GM18517 (cell line): ENCODE measurements around the gene PCDHA10.
"Not testable (repeated sequence)": the region's sequence is repeated elsewhere in the genome, so short reads cannot be mapped to it uniquely, and the experiment has no call there.

Experiments used
- ATAC-seq: cut with Tn5 transposase; IDR thresholded peaks from one replicate; pipeline ENCODE4 v1.9.1; 2021; ENCODE audit warnings: mild to moderate bottlenecking, moderate library complexity; ENCODE audit not compliant: unreplicated experiment

Gene PCDHA10, protein sequence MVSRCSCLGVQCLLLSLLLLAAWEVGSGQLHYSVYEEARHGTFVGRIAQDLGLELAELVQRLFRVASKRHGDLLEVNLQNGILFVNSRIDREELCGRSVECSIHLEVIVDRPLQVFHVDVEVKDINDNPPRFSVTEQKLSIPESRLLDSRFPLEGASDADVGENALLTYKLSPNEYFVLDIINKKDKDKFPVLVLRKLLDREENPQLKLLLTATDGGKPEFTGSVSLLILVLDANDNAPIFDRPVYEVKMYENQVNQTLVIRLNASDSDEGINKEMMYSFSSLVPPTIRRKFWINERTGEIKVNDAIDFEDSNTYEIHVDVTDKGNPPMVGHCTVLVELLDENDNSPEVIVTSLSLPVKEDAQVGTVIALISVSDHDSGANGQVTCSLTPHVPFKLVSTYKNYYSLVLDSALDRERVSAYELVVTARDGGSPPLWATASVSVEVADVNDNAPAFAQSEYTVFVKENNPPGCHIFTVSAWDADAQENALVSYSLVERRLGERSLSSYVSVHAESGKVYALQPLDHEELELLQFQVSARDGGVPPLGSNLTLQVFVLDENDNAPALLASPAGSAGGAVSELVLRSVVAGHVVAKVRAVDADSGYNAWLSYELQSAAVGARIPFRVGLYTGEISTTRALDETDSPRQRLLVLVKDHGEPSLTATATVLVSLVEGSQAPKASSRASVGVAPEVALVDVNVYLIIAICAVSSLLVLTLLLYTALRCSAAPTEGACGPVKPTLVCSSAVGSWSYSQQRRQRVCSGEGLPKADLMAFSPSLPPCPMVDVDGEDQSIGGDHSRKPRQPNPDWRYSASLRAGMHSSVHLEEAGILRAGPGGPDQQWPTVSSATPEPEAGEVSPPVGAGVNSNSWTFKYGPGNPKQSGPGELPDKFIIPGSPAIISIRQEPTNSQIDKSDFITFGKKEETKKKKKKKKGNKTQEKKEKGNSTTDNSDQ

DNA sequence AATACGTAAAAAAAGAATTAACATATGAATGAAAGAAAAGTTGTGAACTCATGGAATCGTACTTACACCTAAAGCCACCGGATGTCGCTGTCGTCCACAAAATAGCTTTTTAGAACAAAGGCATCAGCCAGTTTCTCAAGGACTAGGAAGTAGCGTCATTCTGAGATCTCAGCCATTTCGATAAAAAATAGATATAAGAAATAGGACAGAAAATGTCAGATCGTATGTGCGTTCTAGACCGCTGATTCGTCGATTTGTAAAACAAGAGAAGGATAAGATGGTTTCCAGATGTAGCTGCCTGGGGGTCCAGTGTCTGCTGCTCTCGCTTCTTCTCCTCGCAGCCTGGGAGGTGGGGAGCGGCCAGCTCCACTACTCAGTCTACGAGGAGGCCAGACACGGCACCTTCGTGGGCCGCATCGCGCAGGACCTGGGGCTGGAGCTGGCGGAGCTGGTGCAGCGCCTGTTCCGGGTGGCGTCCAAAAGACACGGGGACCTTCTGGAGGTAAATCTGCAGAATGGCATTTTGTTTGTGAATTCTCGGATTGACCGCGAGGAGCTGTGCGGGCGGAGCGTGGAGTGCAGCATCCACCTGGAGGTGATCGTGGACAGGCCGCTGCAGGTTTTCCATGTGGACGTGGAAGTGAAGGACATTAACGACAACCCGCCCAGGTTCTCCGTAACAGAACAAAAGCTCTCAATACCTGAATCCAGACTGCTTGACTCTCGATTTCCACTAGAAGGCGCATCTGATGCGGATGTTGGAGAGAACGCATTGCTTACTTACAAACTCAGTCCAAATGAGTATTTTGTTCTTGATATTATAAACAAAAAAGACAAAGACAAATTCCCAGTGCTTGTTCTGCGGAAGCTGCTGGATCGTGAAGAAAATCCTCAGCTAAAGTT lies at the start of gene PCDHA10:
PCDHA10 (plus strand) TSS at position 126 of the 903 bp plus-strand sequence; CDS start at position 278, 152 bp downstream.
- no peak for ATAC-seq

DNA sequence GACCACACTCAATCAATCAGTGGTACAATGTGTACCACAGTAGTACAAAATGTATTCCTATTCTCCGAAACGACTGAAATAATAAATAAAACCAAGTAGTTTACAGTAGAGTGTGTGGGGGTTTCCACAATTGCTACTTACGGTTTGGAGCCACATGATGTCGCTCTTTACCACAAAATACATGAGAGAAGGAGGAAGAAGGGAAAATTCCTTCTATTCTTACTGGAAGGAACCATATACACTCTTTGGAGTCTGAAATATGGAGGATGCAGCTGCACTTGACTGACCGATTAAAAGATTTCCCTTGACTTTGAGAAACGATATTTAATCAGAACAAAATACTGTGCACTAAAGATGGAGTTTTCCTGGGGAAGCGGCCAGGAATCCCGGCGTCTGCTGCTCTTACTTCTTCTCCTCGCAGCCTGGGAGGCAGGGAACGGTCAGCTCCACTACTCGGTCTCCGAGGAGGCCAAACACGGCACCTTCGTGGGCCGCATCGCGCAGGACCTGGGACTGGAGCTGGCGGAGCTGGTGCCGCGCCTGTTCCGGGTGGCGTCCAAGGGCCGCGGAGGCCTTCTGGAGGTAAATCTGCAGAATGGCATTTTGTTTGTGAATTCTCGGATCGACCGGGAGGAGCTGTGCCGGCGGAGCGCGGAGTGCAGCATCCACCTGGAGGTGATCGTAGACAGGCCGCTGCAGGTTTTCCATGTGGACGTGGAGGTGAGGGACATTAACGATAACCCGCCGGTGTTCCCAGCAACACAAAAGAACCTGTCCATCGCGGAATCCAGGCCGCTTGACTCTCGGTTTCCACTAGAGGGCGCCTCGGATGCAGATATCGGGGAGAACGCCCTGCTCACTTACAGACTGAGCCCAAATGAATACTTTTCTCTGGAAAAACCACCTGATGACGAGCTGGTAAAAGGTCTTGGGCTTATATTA lies 48.6 kb upstream of the PCDHA10 start, which contains the start of gene PCDHA4:
PCDHA4 (plus strand) TSS at position 235 of the 942 bp plus-strand sequence.
- no peak for ATAC-seq

DNA sequence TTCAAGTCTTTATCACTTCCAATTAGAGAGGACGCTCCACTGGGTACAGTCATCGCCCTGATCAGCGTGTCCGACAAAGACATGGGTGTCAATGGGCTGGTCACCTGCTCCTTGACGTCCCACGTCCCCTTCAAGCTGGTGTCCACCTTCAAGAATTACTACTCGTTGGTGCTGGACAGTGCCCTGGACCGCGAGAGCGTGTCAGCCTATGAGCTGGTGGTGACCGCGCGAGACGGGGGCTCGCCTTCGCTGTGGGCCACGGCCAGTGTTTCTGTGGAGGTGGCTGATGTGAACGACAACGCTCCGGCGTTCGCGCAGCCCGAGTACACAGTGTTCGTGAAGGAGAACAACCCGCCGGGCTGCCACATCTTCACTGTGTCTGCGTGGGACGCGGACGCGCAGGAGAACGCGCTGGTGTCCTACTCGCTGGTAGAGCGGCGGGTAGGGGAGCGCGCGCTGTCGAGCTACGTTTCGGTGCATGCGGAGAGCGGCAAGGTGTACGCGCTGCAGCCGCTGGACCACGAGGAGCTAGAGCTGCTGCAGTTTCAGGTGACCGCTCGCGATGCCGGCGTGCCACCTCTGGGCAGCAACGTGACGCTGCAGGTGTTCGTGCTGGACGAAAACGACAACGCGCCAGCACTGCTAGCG lies 47.3 kb upstream of the PCDHA10 start:
- not testable (repeated sequence) for ATAC-seq

GRCh38 chr5:140808889-140809291 lies 46.8 kb upstream of the PCDHA10 start:
- ATAC-seq: no peak

DNA sequence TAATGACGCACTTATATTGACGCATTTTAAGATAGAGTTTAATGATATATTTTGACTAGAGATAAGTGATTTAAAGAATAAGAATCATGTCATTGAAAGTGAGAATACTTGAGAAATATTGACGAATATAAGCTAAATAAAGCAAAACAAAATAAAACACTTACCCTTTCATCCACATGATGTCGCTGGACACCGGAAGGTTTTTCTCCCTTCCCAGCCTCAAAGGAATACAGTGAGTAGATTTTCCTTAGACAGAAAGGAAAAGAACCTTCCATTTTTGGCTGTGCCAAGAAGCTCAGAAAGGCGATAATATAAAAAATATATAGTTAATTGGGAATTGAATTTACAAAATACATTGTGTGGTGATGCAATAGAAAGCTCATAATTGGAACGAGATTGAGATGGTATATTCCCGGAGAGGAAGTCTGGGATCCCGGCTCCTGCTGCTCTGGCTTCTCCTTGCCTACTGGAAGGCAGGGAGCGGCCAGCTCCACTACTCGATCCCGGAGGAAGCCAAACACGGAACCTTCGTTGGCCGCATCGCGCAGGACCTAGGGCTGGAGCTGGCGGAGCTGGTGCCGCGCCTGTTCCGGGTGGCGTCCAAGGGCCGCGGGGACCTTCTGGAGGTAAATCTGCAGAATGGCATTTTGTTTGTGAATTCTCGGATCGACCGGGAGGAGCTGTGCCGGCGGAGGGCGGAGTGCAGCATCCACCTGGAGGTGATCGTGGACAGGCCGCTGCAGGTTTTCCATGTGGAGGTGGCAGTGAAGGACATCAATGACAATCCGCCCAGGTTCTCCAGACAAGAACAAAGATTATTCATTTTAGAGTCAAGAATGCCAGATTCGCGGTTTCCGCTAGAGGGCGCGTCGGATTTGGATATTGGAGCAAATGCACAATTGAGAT lies 34.1 kb upstream of the PCDHA10 start, which contains the start of gene PCDHA5:
PCDHA5 (plus strand) TSS at position 239 of the 906 bp plus-strand sequence.
- ATAC-seq: no peak

GRCh38 chr5:140822281-140822629 lies 33.4 kb upstream of the PCDHA10 start:
- no peak for ATAC-seq

- not testable (repeated sequence) for ATAC-seq
These were observed 32.7 kb upstream of the PCDHA10 start for GRCh38 chr5:140822969-140823368.

- no peak for ATAC-seq
These were observed 32.2 kb upstream of the PCDHA10 start for GRCh38 chr5:140823475-140823874.

DNA sequence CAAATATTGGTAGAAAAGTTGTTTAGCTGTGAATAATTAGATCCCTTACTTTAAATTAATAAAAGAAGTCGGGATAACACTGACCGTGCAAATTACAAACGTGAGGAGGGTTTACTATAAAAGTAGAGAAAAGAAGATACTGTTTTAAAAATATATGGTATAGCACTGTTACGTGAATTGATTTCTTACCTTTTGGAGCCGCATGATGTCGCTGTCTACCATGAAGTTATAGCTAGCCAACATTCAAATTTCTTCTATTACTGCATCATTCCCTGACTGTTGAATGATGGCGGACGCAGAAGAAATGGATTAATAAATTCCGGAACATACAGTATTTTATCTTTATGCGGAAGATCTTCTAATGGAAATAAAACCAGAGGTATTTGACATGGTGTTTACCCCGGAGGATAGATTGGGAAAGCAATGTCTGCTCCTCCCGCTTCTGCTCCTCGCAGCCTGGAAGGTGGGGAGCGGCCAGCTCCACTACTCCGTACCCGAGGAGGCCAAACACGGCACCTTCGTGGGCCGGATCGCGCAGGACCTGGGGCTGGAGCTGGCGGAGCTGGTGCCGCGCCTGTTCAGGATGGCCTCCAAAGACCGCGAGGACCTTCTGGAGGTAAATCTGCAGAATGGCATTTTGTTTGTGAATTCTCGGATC lies 27.9 kb upstream of the PCDHA10 start, which contains the start of gene PCDHA6:
PCDHA6 (plus strand) TSS at position 257 of the 658 bp plus-strand sequence; CDS start at position 389, 132 bp downstream.
- no peak for ATAC-seq

DNA sequence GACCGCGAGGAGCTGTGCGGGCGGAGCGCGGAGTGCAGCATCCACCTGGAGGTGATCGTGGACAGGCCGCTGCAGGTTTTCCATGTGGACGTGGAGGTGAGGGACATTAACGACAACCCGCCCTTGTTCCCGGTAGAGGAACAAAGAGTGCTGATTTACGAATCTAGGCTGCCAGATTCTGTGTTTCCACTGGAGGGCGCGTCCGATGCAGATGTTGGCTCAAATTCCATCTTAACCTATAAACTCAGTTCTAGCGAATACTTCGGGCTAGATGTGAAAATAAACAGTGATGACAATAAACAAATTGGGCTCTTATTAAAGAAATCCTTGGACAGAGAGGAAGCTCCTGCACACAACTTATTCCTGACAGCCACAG lies 27.3 kb upstream of the PCDHA10 start:
- ATAC-seq: no peak

- ATAC-seq: not testable (repeated sequence)
These were observed 25.9 kb upstream of the PCDHA10 start for GRCh38 chr5:140829511-140830501.

GRCh38 chr5:140833993-140834392 lies 21.7 kb upstream of the PCDHA10 start, which contains the start of gene PCDHA7:
Gene PCDHA7 (plus strand): TSS chr5:140834269. CDS start chr5:140834384, 115 bp downstream.
- ATAC-seq: no peak

- ATAC-seq: not testable (repeated sequence)
These were observed 21.2 kb upstream of the PCDHA10 start for GRCh38 chr5:140834439-140835008.

DNA sequence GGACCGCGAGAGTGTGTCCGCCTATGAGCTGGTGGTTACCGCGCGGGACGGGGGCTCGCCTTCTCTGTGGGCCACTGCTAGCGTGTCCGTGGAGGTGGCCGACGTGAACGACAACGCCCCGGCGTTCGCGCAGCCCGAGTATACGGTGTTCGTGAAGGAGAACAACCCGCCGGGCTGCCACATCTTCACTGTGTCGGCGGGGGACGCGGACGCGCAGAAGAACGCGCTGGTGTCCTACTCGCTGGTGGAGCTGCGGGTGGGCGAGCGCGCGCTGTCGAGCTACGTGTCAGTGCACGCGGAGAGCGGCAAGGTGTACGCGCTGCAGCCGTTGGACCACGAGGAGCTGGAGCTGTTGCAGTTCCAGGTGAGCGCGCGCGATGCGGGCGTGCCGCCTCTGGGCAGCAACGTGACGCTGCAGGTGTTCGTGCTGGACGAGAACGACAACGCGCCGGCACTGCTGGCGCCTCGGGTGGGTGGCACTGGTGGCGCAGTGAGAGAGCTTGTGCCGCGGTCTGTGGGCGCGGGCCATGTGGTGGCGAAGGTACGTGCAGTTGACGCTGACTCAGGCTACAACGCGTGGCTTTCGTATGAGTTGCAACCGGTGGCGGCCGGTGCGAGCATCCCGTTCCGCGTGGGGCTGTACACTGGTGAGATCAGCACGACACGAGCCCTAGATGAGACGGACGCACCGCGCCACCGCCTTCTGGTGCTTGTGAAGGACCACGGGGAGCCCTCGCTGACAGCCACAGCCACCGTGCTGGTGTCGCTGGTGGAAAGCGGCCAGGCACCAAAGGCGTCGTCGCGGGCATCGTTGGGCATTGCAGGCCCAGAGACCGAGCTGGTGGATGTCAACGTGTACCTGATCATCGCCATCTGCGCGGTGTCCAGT lies 19.8 kb upstream of the PCDHA10 start:
- ATAC-seq: no peak
